Sigmoid colon (tissue), 3 donors: ENCODE measurements around the gene TSGA10.

Source experiments
- CTCF ChIP-seq, 4 experiments: fragments of 450-650 bp in 3 of 4; fragments of 200-600 bp in 1 of 4; IDR thresholded peaks; one replicate each; pipeline ENCODE4 v1.5.1; 2016 to 2019; ENCODE audit warnings: antibody characterized with exemption in 4 of 4, mild to moderate bottlenecking in 3 of 4, moderate library complexity in 2 of 4
- POLR2A ChIP-seq, 2 donors: fragments of 450-650 bp; IDR thresholded peaks; one replicate each; pipeline ENCODE4 v1.6.1; 2016; ENCODE audit warnings: antibody characterized with exemption in 2 of 2, mild to moderate bottlenecking in 2 of 2, moderate library complexity in 2 of 2

- TF ChIP-seq CTCF (IDR thresholded peaks at IDR 0.05) = no peak
- TF ChIP-seq POLR2A (IDR thresholded peaks at IDR 0.05) = no peak
These were observed 69.3 kb downstream of the TSGA10 start for GRCh38 chr2:99085421-99085820.
